ENCODE measurements around the gene CBL.
A peak's percentile ranks its signal among the peaks of the same experiment; 100 is the strongest.
"Not testable (repeated sequence)": the region's sequence is repeated elsewhere in the genome, so short reads cannot be mapped to it uniquely, and the experiment has no call there.

The CBL gene

GRCh38 chr11:119192111-119192510 lies 14.0 kb upstream of the CBL start:
- no peak overlapping the region for H3K4me3 ChIP-seq (ENCODE audit: low read depth, low read length)
- peak; percentile 47 for DNase-seq (ENCODE audit: low read depth)
- TF ChIP-seq CTCF (conservative IDR thresholded peaks at IDR 0.05; ENCODE audit: low read depth, low read length) = no peak

- no peak for TF ChIP-seq CTCF (conservative IDR thresholded peaks at IDR 0.05; ENCODE audit: low read depth, low read length)
- no peak for DNase-seq (ENCODE audit: low read depth)
- H3K4me3 ChIP-seq (ENCODE audit: low read depth, low read length) = no peak overlapping the region
Measured at GRCh38 chr11:119193001-119193400, 13.1 kb upstream of the CBL start.

DNA sequence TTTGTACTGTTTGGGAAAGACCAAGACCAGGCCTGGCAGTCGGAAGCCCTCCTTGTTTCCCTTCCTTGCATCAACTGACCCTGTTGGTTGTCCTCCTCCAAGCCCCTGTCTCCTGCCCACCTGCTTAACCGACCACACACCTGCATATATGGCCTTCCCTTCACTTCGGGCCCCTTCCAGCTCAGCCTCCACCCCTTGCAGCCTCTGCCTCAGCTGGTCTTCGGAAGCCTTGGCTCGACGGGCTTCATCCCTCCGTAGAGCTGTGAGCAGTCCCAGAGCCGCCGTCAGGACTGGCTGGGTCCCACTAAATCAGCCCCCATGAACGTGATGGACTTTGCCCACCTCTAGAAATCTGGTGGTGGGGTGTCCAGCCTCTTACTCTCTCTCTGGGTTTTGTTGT lies 12.5 kb upstream of the CBL start:
- no peak overlapping the region for H3K4me3 ChIP-seq (ENCODE audit: low read depth, low read length)
- no peak for DNase-seq (ENCODE audit: low read depth)
- no peak for TF ChIP-seq CTCF (conservative IDR thresholded peaks at IDR 0.05; ENCODE audit: low read depth, low read length)

- no peak overlapping the region for H3K4me3 ChIP-seq (ENCODE audit: low read depth, low read length)
- no peak for TF ChIP-seq CTCF (conservative IDR thresholded peaks at IDR 0.05; ENCODE audit: low read depth, low read length)
- DNase-seq (ENCODE audit: low read depth) = no peak
Measured at GRCh38 chr11:119194811-119195440, 11.2 kb upstream of the CBL start.

- DNase-seq (ENCODE audit: low read depth) = peak; percentile 80
- no peak for TF ChIP-seq CTCF (conservative IDR thresholded peaks at IDR 0.05; ENCODE audit: low read depth, low read length)
- no peak overlapping the region for H3K4me3 ChIP-seq (ENCODE audit: low read depth, low read length)
Measured at GRCh38 chr11:119195680-119196079, 10.5 kb upstream of the CBL start.

DNA sequence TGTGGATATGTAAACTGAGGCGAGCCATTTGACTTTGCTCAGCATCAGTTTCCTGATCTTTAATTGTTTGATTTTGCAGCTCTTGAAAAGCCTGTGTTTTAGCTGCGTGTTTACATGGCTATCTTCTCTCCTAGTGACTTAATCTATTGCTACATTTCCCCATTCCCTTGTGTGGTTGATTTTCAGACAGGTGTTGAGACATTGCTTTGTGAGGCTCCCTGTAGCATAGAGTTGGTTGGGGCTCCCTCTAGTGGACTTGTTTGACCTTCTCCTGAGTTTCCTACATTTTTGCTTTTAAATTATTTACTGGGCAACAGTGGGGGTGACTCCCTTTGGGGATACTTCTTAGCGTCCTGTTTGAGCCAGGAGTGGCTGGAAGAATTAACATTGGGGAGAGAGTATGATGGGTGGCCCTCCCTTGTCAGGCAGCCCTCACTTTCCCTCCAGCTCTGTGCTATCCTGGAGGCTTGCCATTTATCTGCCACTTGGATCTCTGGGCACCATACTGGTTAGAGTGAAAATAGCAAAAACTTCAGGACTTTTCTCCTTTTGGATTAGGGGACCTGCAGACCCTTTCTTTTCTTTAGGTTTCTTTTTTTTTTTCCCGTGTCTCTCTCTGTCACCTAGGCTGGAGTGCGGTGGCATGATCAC lies 9.2 kb upstream of the CBL start:
- no peak overlapping the region for H3K4me3 ChIP-seq (ENCODE audit: low read depth, low read length)
- TF ChIP-seq CTCF (conservative IDR thresholded peaks at IDR 0.05; ENCODE audit: low read depth, low read length) = peak; percentile 85
- DNase-seq (ENCODE audit: low read depth) = peak; percentile 95

GRCh38 chr11:119198925-119199324 lies 7.2 kb upstream of the CBL start:
- TF ChIP-seq CTCF (conservative IDR thresholded peaks at IDR 0.05; ENCODE audit: low read depth, low read length) = no peak
- no peak overlapping the region for H3K4me3 ChIP-seq (ENCODE audit: low read depth, low read length)
- DNase-seq (ENCODE audit: low read depth) = no peak

GRCh38 chr11:119201236-119201635 lies 4.9 kb upstream of the CBL start:
- not testable (repeated sequence) for H3K4me3 ChIP-seq (ENCODE audit: low read depth, low read length); DNase-seq (ENCODE audit: low read depth)
